T47D (cell line): ENCODE measurements around the gene PSMB5.

ENCODE experiments used
- DNase-seq, 2 experiments: peaks; one replicate each; pipeline versions ENCODE4 v3.0.0 to v3.0.0-alpha.2; 2011 to 2012; ENCODE audit warnings: low read depth in 1 of 2, low spot score in 1 of 2
- JUND ChIP-seq: IDR thresholded peaks from 2 replicates; pipeline ENCODE4 v1.6.1; 2012; ENCODE audit warnings: low read depth
- in situ Hi-C: cut with HindIII; loops from 2 replicates; pipeline ENCODE4 v1.10.0; 2016; ENCODE audit warnings: low sequenced_read_pairs, low pct_unique_long_range_greater_than_20kb

PSMB5 gene

DNA sequence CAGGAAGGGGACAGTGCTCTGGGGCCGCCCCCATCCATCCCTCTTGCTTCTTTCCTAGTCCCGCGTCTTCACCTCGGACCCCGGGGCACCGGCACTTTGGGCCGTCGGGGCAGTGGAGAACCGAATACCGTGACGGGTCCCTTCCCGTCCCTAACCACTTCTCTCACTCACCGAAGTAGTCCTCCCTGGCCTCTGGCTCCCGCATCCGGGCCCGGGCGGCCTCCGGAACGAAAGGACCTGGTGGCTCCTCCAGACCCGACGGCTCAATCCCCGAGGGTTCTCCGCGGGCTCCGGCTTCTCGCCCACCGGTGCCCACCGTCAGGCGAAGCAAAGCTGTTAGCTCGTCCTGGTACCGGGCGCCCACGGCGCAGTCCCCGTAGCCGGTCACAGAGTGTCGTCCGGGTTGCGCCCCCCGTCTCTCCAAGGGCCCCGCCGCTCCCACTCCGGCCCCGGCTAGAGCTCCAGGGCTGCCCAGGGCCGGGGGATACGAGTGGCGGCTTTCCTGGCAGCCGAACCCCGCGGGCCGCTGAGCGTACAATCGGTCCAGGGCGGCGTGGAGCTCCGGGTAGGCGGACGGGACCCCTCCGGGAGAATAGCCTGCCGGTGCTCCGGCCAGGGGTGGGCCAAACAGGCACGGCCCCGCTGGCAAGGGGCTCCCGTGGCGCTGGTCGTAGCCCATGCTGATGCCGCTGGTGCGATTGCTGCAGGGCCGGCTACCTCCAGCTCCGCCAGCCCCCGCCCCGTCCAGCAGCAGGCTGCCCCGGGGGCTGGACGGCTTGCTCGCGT is 53.4 kb downstream of the PSMB5 start:
- in situ Hi-C loops: no loop called here
- DNase-seq: no peak
- TF ChIP-seq JUND: no peak

DNA sequence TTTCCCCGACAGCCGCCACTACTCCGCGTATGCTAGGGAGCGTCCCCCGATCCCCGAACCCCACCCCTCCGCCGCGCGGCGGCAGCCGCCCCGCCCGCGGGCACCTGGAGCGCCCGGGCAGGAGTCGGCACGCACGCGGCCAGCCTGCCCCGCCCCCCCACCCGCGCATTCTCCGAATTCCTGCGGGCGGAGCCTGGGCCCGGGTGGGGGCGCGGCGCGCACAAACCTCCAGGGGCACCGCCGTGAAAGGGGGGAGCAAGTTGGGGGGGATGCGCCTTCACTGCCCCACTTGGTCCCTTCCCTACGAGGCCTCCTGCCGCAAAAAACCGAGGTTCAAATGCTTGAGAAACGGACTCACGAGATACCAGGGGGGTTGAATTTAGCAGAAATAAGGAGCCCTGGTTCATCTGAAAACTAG is 54.0 kb downstream of the PSMB5 start:
- peak; percentile 52 to 70 for DNase-seq
- no peak for TF ChIP-seq JUND
- in situ Hi-C loops: no loop called here

DNA sequence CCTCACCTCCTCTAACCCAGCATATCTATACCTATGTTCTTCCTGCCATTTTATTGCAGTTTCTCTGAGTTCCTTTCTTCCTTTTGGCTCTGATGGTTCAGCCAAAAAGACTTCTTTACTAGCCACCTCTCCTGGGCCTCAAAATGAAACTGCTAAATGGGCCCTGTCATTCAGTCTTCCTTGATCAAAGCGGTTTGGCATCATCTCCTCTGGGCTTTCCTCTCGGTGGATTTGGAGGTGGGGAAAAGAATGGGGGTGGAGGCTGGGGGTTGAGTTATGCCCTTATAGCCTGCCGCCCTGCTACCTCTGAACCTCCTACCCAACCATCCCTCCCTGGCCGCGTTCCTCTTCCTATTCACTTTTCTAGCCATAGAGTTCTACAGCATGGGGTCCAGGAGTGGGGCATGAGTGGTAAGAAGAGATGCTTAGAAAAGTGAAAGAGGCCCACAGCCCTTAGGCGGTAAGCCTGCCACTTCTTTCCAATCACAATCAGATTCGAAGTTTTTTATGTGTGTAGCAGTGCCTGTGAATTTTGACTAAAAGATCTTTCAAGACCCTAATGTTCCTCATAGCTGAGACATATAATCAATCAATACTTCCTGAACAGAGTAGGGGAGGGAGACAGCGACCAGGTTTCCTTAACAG is 54.8 kb downstream of the PSMB5 start:
- in situ Hi-C loops: no loop called here
- no peak for DNase-seq
- no peak for TF ChIP-seq JUND

DNA sequence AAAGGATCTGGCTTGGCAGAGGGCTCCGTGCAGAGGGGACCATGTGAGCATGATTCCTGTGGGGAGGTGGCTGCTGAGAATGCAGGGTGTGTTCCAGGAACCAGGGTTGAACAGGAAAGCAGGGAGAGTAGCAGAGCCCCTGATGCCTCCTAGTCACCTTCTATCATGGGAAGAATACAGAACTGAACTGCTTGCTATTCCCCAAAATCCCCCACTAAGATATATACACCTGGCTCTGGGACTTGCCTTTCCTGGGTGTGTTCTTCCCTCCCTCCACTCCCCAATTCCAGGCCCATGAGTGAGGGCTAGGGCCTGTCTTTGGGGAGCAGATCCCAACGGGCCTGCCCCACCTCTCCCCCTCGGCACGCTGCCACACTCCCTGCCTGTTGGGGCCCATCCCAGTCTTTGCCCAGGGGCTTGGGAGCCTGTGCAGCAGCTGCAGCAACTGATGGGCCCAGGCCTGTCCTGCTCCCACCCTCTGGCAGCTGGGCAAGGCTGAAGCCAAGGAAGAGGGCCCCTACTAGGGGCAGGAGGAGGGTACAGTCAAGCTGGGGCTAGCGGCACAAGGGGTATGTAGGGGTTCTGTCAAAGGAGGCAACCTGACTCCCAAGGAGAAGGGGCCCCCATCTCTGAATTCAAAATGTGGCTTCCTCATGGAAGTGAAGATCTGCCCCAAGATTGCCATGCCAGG is 55.6 kb downstream of the PSMB5 start:
- no peak for TF ChIP-seq JUND
- no peak for DNase-seq
- in situ Hi-C loops: no loop called here

GRCh38 chr14:22978487-22978837 is 56.2 kb downstream of the PSMB5 start:
- in situ Hi-C loops: no loop called here
- no peak for DNase-seq
- no peak for TF ChIP-seq JUND

- peak in 1 of 2 experiments; percentile 60 for DNase-seq
- in situ Hi-C loops: no loop called here
- TF ChIP-seq JUND: peak; percentile 79; the same call in 1 of the 2 replicates
Observed at GRCh38 chr14:22977684-22978486, 56.8 kb downstream of the PSMB5 start.

DNA sequence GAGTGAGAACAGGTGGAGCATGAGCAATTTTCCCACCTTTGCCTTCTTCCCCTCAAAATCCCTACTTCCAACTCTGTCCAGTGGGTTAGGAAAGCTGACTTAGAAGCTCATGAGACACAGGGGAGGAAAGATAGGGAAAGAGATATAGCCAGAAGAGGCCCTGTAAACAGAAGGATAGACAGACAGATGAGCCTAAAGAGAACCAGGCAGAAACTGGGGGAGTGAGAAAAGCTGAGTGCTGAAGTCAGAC is 57.3 kb downstream of the PSMB5 start:
- in situ Hi-C loops: no loop called here
- no peak for TF ChIP-seq JUND
- DNase-seq: no peak

GRCh38 chr14:22976620-22977433 is 57.9 kb downstream of the PSMB5 start:
- DNase-seq: peak in 1 of 2 experiments; percentile 74
- in situ Hi-C loops: no loop called here
- no peak for TF ChIP-seq JUND
